GM12878 (cell line): ENCODE data around the gene OGFR. TPM values are rescaled to one million over a fixed set of nuclear protein-coding genes. Genes with fewer than 3 reads are reported as not detected.

Experiments used
- ATAC-seq: fragments of 200-7000 bp; cut with Tn5 transposase; 3 replicates; pipeline ENCODE4 v1.9.1; 2020; ENCODE audit warnings: mild to moderate bottlenecking, moderate library complexity
- BruUV-seq: library from RNA; stranded (reverse); fragments of 400-500 nt; replicated peaks from 2 replicates; lab custom pipeline; 2021; lab: Mats Ljungman, UMichigan
- CTCF ChIA-PET: fragments of 300-600 bp; sonication (Branson Sonifier 250); formaldehyde crosslinking; extraction: SDS; loops from one replicate; lab custom pipeline; 2021; ENCODE audit warnings: inconsistent platforms; lab: Yijun Ruan, JAX
- POLR2A ChIA-PET: fragments of 350-600 bp; formaldehyde crosslinking; extraction: SDS; loops from one replicate; lab custom pipeline; 2021; ENCODE audit warnings: inconsistent platforms; lab: Charles Lee
- RAD21 ChIA-PET: fragments of 300-600 bp; sonication (Branson Sonifier 250); formaldehyde crosslinking; loops from one replicate; lab custom pipeline; 2023; ENCODE audit warnings: antibody characterized with exemption; ENCODE audit not compliant: unreplicated experiment; lab: Charles Lee
- SMC1A ChIA-PET: fragments of 300-600 bp; sonication (Branson Sonifier 250); formaldehyde crosslinking; loops from one replicate; lab custom pipeline; 2023; ENCODE audit not compliant: unreplicated experiment, uncharacterized antibody; lab: Charles Lee
- DNase-seq: peaks from one replicate; pipeline ENCODE4 v3.0.0-alpha.2; 2011; ENCODE audit warnings: low read depth, low spot score
- FAIRE-seq: peaks from 3 replicates; lab custom pipeline; 2011; peaks lifted over from hg19 to GRCh38; lab: Jason Lieb, UNC
- H2AFZ ChIP-seq: 2 replicates; pipeline ENCODE4 v1.6.0; 2011; ENCODE audit warnings: low read depth, low read length, control low read depth; ENCODE audit not compliant: control insufficient read depth
- H3K27ac ChIP-seq: 2 replicates; pipeline ENCODE4 v1.5.1; 2011; ENCODE audit warnings: control low read depth; ENCODE audit not compliant: control insufficient read depth, insufficient read depth
- H3K27me3 ChIP-seq, 2 experiments: replicated peaks in 1 of 2; 2 replicates each; pipeline versions ENCODE4 v1.6.0 to v1.6.1; 2011; ENCODE audit warnings: low read length in 1 of 2; ENCODE audit not compliant: control insufficient read depth in 2 of 2, insufficient read depth in 2 of 2
- H3K36me3 ChIP-seq, 2 experiments: 2 replicates each; pipeline ENCODE4 v1.5.1; 2011; ENCODE audit warnings: low read length in 1 of 2; ENCODE audit not compliant: control insufficient read depth in 2 of 2, insufficient read depth in 2 of 2
- H3K4me1 ChIP-seq: 2 replicates; pipeline ENCODE4 v1.6.1; 2011; ENCODE audit warnings: mild to moderate bottlenecking, low read length, moderate library complexity, mixed read lengths; ENCODE audit not compliant: control insufficient read depth, insufficient read depth
- H3K4me2 ChIP-seq: 2 replicates; pipeline ENCODE4 v1.6.0; 2011; ENCODE audit warnings: control low read depth; ENCODE audit not compliant: control insufficient read depth, insufficient read depth
- H3K4me3 ChIP-seq: fragments of 200-600 bp; sonication (generic); 2 replicates; pipeline ENCODE4 v1.5.1; 2016
- H3K79me2 ChIP-seq: 2 replicates; pipeline ENCODE4 v1.6.0; 2011; ENCODE audit warnings: low read length; ENCODE audit not compliant: control insufficient read depth, insufficient read depth
- H3K9ac ChIP-seq: 2 replicates; pipeline ENCODE4 v1.8.0; 2011; ENCODE audit warnings: low read length, control low read depth, mixed read lengths; ENCODE audit not compliant: control insufficient read depth, insufficient read depth
- H3K9me3 ChIP-seq: replicated peaks from 3 replicates; pipeline ENCODE4 v1.5.1; 2011; ENCODE audit warnings: mild to moderate bottlenecking, low read length; ENCODE audit not compliant: control insufficient read depth, insufficient read depth
- H4K20me1 ChIP-seq: 2 replicates; pipeline ENCODE4 v1.6.0; 2011; ENCODE audit not compliant: control insufficient read depth, insufficient read depth
- CHD1 ChIP-seq: IDR thresholded peaks from 2 replicates; pipeline ENCODE4 v1.6.1; 2012; ENCODE audit warnings: low read depth, low read length, improper control_type of control experiment
- HDAC6 ChIP-seq: fragments of 200-600 bp; sonication (generic); IDR thresholded peaks from one replicate; pipeline ENCODE4 v1.8.0; 2017; ENCODE audit warnings: antibody characterized with exemption; ENCODE audit not compliant: unreplicated experiment
- JUNB ChIP-seq: IDR thresholded peaks from 2 replicates; pipeline ENCODE4 v1.6.1; 2016; ENCODE audit warnings: antibody characterized with exemption, mild to moderate bottlenecking
- MLLT1 ChIP-seq: fragments of 450-650 bp; IDR thresholded peaks from 2 replicates; pipeline ENCODE4 v1.6.1; 2016; ENCODE audit warnings: mild to moderate bottlenecking
- NFYA ChIP-seq: IDR thresholded peaks from 2 replicates; pipeline ENCODE4 v1.6.1; 2011; ENCODE audit warnings: low read depth, mild to moderate bottlenecking, low read length, improper control_type of control experiment, borderline replicate concordance
- PKNOX1 ChIP-seq: fragments of 450-650 bp; IDR thresholded peaks from 2 replicates; pipeline ENCODE4 v1.6.1; 2016; ENCODE audit warnings: mild to moderate bottlenecking
- RBBP5 ChIP-seq: fragments of 200-600 bp; sonication (generic); conservative IDR thresholded peaks from 2 replicates; pipeline ENCODE4 v1.6.1; 2016
- RELB ChIP-seq: fragments of 450-650 bp; IDR thresholded peaks from 2 replicates; pipeline ENCODE4 v1.6.1; 2017; ENCODE audit warnings: low read depth, mild to moderate bottlenecking, moderate library complexity
- TCF3 ChIP-seq: IDR thresholded peaks from 2 replicates; pipeline ENCODE4 v1.6.1; 2012; ENCODE audit warnings: low read depth, mild to moderate bottlenecking, low read length, borderline replicate concordance; ENCODE audit not compliant: insufficient read depth
- WGBS: methylation state at CpG from one replicate; pipeline ENCODE4 v1.1.6; 2016; ENCODE audit warnings: low lambda C conversion rate; ENCODE audit not compliant: insufficient replicate concordance, insufficient coverage; ENCODE audit errors: missing lambda C conversion rate; 5-methylcytosine and 5-hydroxymethylcytosine counted together
- in situ Hi-C: fragments of 300-500 bp; cut with MboI; formaldehyde crosslinking; loops from 9 replicates; pipeline ENCODE4 v1.14.3; 2018; ENCODE audit warnings: mixed read lengths
- intact Hi-C: fragments of 100-400 bp; cut with micrococcal nuclease; formaldehyde crosslinking; loops from one replicate; pipeline ENCODE4 v1.14.2; 2022; ENCODE audit not compliant: unreplicated experiment
- polyA plus RNA-seq, 11 experiments: library from polyadenylated mRNA; depleted of rRNA in 4 of 11; unstranded in 6 of 11; stranded (reverse) in 5 of 11; fragments of >200 nt; fragmentation: Nextera tagmentation in 4 of 11; fragmentation: Illumina TruSeq in 1 of 11; extraction: Ambion mirVana in 4 of 11; extraction: Trizol in 1 of 11; gene quantifications; 1 replicate in 1 of 11; 2 replicates in 10 of 11; pipeline versions ENCODE4 v1.2.1 to v1.2.3, GENCODE V29; 2011 to 2016; ENCODE audit warnings: inconsistent platforms in 2 of 11, missing spikeins in 2 of 11, low read depth in 1 of 11
- total RNA-seq, 4 experiments: library from RNA; depleted of rRNA in 3 of 4; stranded (reverse); fragments of >200 nt in 3 of 4; fragmentation: Illumina TruSeq in 1 of 4; extraction: Trizol in 1 of 4; gene quantifications; 2 replicates each; pipeline versions ENCODE4 v1.2.1 to v1.2.3, GENCODE V29; 2013 to 2021

OGFR gene
- total and polyA plus RNA-seq, 10 of the 15 experiments (the other 5 are each of a cell fraction or from before 2014, with no cell fraction given) = 0.72 to 62.1 (median 27.3) TPM

GRCh38 chr20:62825333-62825985, 20.8 kb downstream of the OGFR start (continued):
- no peak for TF ChIP-seq NFYA
- TF ChIP-seq MLLT1 = no peak
- no peak for TF ChIP-seq TCF3
- no peak for TF ChIP-seq HDAC6

GRCh38 chr20:62825986-62826645, 21.5 kb downstream of the OGFR start:
- FAIRE-seq = no peak
- Histone ChIP-seq H3K4me3 (no peak overlapping the region), H3K36me3 (no peaks in the 10 kb centered on the region), H3K27ac (no peak overlapping the region), H4K20me1 (no peaks in the 10 kb centered on the region), H3K27me3 (no peaks in the 10 kb centered on the region), H3K4me2 (no peak overlapping the region), H3K4me1 (0 out of 2 replicates have a peak, but pooled peaks cover 2% of the 10 kb centered on the region), H2AFZ (no peak overlapping the region), H3K9ac (no peak overlapping the region), H3K79me2 (no peaks in the 10 kb centered on the region), H3K9me3 (no peaks in the 10 kb centered on the region)
- intact Hi-C loops (no loop called here), in situ Hi-C loops (loop anchor here (5.0 kb wide), 1 partner anchor 49 kb away; no protein-coding TSS in a partner anchor)
- ChIA-PET RAD21 (no interaction called here), POLR2A (interaction anchor here (0.5 kb wide), 1 partner anchor 148 kb away, joined by 4 read pairs; no protein-coding TSS in a partner anchor), CTCF (no interaction called here), SMC1A (no interaction called here)
- no TSS peak for BruUV-seq
- 10% methylated on average over 27 of the region's 27 CpGs for WGBS
- TF ChIP-seq CHD1 = no peak
- peak; percentile 12; the same call in 1 of the 2 replicates for TF ChIP-seq PKNOX1
- TF ChIP-seq RELB = no peak
- no peak for TF ChIP-seq JUNB
- no peak for TF ChIP-seq RBBP5
- no peak for DNase-seq
- peak; percentile 27 for ATAC-seq
